ENCODE measurements around the gene TRIM49. TPM values are rescaled to one million over a fixed set of nuclear protein-coding genes. Genes with fewer than 3 reads are reported as not detected.
"Not testable (repeated sequence)": the region's sequence is repeated elsewhere in the genome, so short reads cannot be mapped to it uniquely, and the experiment has no call there.

Gene TRIM49
- not detected for total RNA-seq
- long read RNA-seq, result 0 reads

GRCh38 chr11:89808475-89808874 lies at the start of gene TRIM49:
TRIM49 (minus strand) TSS chr11:89808575; CDS start chr11:89804469, 4,106 bp downstream.
- DNase-seq (ENCODE audit: low spot score), result not testable (repeated sequence)

GRCh38 chr11:89826694-89827093 lies 18.3 kb upstream of the TRIM49 start:
- DNase-seq (ENCODE audit: low spot score), result not testable (repeated sequence)

- not testable (repeated sequence) for DNase-seq (ENCODE audit: low spot score)
Observed at GRCh38 chr11:89820008-89820407, 11.6 kb upstream of the TRIM49 start.

- DNase-seq (ENCODE audit: low spot score), result not testable (repeated sequence)
Observed at GRCh38 chr11:89813535-89813934, 5.2 kb upstream of the TRIM49 start.

GRCh38 chr11:89787506-89788063 lies 20.8 kb downstream of the TRIM49 start:
- not testable (repeated sequence) for DNase-seq (ENCODE audit: low spot score)

- DNase-seq (ENCODE audit: low spot score), result not testable (repeated sequence)
Observed at GRCh38 chr11:89785726-89786125, 22.6 kb downstream of the TRIM49 start.

GRCh38 chr11:89750822-89751221 lies 57.6 kb downstream of the TRIM49 start:
- DNase-seq (ENCODE audit: low spot score), result not testable (repeated sequence)

Other genes with a start within 250 kb of the TRIM49 start
- not detected for gene TRIM77, start 98.3 kb downstream of the TRIM49 start, total RNA-seq
- not detected for gene TRIM64B, start 69.9 kb upstream of the TRIM49 start, total RNA-seq
- gene TRIM49D1, start 113.7 kb upstream of the TRIM49 start, total RNA-seq, result not detected
- gene TRIM49D2, start 115.5 kb upstream of the TRIM49 start, total RNA-seq, result not detected
- not detected for gene TRIM64, start 157.5 kb upstream of the TRIM49 start, total RNA-seq
- not detected for gene TRIM49C, start 222.5 kb upstream of the TRIM49 start, total RNA-seq

Measured in mesenteric fat pad (tissue), 1 donor.